NK-92 treated with Interleukin-12 subunit alpha and Interleukin-12 subunit beta, amount 100 ng/mL, for 24 hours (cell line): ENCODE data around the gene RUNX2.
"Not testable (repeated sequence)": the region's sequence is repeated elsewhere in the genome, so short reads cannot be mapped to it uniquely, and the experiment has no call there.

Source experiments
- DNase-seq: peaks from one replicate; lab custom pipeline; 2025; lab: John Stamatoyannopoulos, UW

RUNX2 gene

GRCh38 chr6:45650524-45651135 is 322.5 kb downstream of the RUNX2 start:
- no peak for DNase-seq

- no peak for DNase-seq
Observed at GRCh38 chr6:45651301-45651700, 323.2 kb downstream of the RUNX2 start.

- DNase-seq = no peak
Observed at GRCh38 chr6:45652416-45652815, 324.3 kb downstream of the RUNX2 start.

- no peak for DNase-seq
Observed at GRCh38 chr6:45653117-45653883, 325.2 kb downstream of the RUNX2 start.

GRCh38 chr6:45654673-45655072 is 326.5 kb downstream of the RUNX2 start:
- DNase-seq = no peak

- DNase-seq = no peak
Observed at GRCh38 chr6:45655745-45656476, 327.8 kb downstream of the RUNX2 start.

- DNase-seq = no peak
Observed at GRCh38 chr6:45657226-45657625, 329.1 kb downstream of the RUNX2 start.

- DNase-seq = no peak
Observed at GRCh38 chr6:45658400-45658799, 330.3 kb downstream of the RUNX2 start.

GRCh38 chr6:45658958-45659357 is 330.8 kb downstream of the RUNX2 start:
- DNase-seq = no peak

GRCh38 chr6:45661661-45662060 is 333.5 kb downstream of the RUNX2 start:
- no peak for DNase-seq

GRCh38 chr6:45663251-45664221 is 335.4 kb downstream of the RUNX2 start:
- DNase-seq = no peak

- DNase-seq = no peak
Observed at GRCh38 chr6:45664707-45665106, 336.6 kb downstream of the RUNX2 start.

GRCh38 chr6:45665859-45666258 is 337.7 kb downstream of the RUNX2 start:
- no peak for DNase-seq

GRCh38 chr6:45666846-45667245 is 338.7 kb downstream of the RUNX2 start:
- no peak for DNase-seq

- no peak for DNase-seq
Observed at GRCh38 chr6:45667300-45667699, 339.2 kb downstream of the RUNX2 start.

- DNase-seq = no peak
Observed at GRCh38 chr6:45667766-45668165, 339.6 kb downstream of the RUNX2 start.

GRCh38 chr6:45668705-45669104 is 340.6 kb downstream of the RUNX2 start:
- no peak for DNase-seq

GRCh38 chr6:45673167-45673566 is 345.0 kb downstream of the RUNX2 start:
- DNase-seq = not testable (repeated sequence)

- DNase-seq = not testable (repeated sequence)
Observed at GRCh38 chr6:45675166-45675565, 347.0 kb downstream of the RUNX2 start.

- no peak for DNase-seq
Observed at GRCh38 chr6:45675634-45676033, 347.5 kb downstream of the RUNX2 start.

GRCh38 chr6:45676380-45676779 is 348.2 kb downstream of the RUNX2 start:
- DNase-seq = peak; percentile 14
